Measurements from ENCODE around the gene EDARADD. TPM values are rescaled to one million over a fixed set of nuclear protein-coding genes. Genes with fewer than 3 reads are reported as not detected.
A peak's percentile ranks its signal among the peaks of the same experiment; 100 is the strongest.

Gene EDARADD
- total RNA-seq, 2 experiments from 2014 or later = 1.5 to 1.7 TPM

- Histone ChIP-seq H3K27me3 (ENCODE audit: control insufficient read depth in 1 of 2, insufficient read depth in 2 of 2, low read length in 2 of 2) (peaks cover 7 to 22% of the 10 kb centered on the region in 2 experiments), H3K4me1 (ENCODE audit: insufficient read depth, low read length) (peaks cover 19% of the 10 kb centered on the region), H3K36me3 (ENCODE audit: insufficient read depth, low read length) (no peaks in the 10 kb centered on the region), H3K27ac (ENCODE audit: low read depth in 1 of 2, low read length in 2 of 2) (no peak overlapping the region), H3K4me3 (ENCODE audit: low read length) (no peak overlapping the region), H3K9me3 (ENCODE audit: control insufficient read depth in 1 of 2, insufficient read depth in 1 of 2, low read length in 2 of 2) (no peaks in the 10 kb centered on the region)
- POLR2A ChIA-PET = no interaction called here
- intact Hi-C loops (cut with DNase I, micrococcal nuclease) = no loop called here
- TF ChIP-seq, protein P1, sequence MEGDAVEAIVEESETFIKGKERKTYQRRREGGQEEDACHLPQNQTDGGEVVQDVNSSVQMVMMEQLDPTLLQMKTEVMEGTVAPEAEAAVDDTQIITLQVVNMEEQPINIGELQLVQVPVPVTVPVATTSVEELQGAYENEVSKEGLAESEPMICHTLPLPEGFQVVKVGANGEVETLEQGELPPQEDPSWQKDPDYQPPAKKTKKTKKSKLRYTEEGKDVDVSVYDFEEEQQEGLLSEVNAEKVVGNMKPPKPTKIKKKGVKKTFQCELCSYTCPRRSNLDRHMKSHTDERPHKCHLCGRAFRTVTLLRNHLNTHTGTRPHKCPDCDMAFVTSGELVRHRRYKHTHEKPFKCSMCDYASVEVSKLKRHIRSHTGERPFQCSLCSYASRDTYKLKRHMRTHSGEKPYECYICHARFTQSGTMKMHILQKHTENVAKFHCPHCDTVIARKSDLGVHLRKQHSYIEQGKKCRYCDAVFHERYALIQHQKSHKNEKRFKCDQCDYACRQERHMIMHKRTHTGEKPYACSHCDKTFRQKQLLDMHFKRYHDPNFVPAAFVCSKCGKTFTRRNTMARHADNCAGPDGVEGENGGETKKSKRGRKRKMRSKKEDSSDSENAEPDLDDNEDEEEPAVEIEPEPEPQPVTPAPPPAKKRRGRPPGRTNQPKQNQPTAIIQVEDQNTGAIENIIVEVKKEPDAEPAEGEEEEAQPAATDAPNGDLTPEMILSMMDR (IDR thresholded peaks at IDR 0.05) = no peak
- CTCF ChIA-PET = no interaction called here
- Mint-ChIP-seq H3K9me3 (no peaks in the 10 kb centered on the region), H3K36me3 (ENCODE audit: low read depth) (peaks cover 4% of the 10 kb centered on the region), H3K27me3 (peaks cover 58% of the 10 kb centered on the region), H3K4me3 (peak overlapping the region; percentile 25), H3K27ac (no peak overlapping the region), H3K4me1 (ENCODE audit: low read depth) (peaks cover 40% of the 10 kb centered on the region)
- DNase-seq (no peak), ATAC-seq (ENCODE audit: poor library complexity) (no peak)
These were observed 4.5 kb downstream of the EDARADD start for GRCh38 chr1:236398538-236398937.

DNA sequence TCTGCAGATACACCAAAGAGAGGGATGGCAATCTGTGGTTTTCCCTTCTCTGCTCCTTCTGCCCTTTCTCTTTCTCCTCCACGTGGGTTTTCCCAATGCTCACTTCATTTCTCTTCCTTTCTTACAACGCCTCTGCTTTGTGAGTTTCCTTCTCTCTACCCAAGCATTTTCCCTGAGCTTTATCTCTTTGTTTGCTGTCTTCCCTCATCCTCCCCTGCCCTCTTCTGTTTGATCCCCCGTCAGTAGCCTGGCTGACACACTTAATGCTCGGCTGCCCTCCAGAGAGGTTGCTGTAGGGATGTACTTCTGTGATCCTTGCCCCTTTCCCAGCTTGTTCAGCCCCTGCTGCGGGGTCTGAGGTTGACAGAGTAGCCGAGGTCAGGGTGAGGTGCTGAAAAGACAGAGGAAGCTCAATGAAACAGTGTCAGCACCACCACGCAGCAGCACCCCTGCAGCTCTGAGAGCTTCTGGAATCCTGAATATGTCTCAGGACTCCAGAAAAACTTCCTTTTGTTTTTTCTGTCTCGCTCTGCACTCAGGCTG, 6.0 kb downstream of the EDARADD start:
- POLR2A ChIA-PET = no interaction called here
- peaks cover 7 to 12% of the 10 kb centered on the region in 2 experiments for H3K27me3 ChIP-seq (ENCODE audit: control insufficient read depth in 1 of 2, insufficient read depth in 2 of 2, low read length in 2 of 2)
- Mint-ChIP-seq H3K36me3 (ENCODE audit: low read depth) (no peaks in the 10 kb centered on the region), H3K4me1 (ENCODE audit: low read depth) (peaks cover 25% of the 10 kb centered on the region), H3K27me3 (peaks cover 44% of the 10 kb centered on the region), H3K4me3 (no peak overlapping the region), H3K9me3 (no peaks in the 10 kb centered on the region), H3K27ac (no peak overlapping the region)
- no peaks in the 10 kb centered on the region for H3K36me3 ChIP-seq (ENCODE audit: insufficient read depth, low read length)
- TF ChIP-seq, protein P1 (IDR thresholded peaks at IDR 0.05) = no peak
- H3K9me3 ChIP-seq (ENCODE audit: control insufficient read depth in 1 of 2, insufficient read depth in 1 of 2, low read length in 2 of 2) = no peaks in the 10 kb centered on the region
- ATAC-seq (ENCODE audit: poor library complexity) (no peak), DNase-seq (no peak)
- peaks cover 11% of the 10 kb centered on the region for H3K4me1 ChIP-seq (ENCODE audit: insufficient read depth, low read length)
- intact Hi-C loops (cut with DNase I, micrococcal nuclease) = no loop called here
- H3K27ac ChIP-seq (ENCODE audit: low read depth in 1 of 2, low read length in 2 of 2) = no peak overlapping the region
- H3K4me3 ChIP-seq (ENCODE audit: low read length) = no peak overlapping the region
- CTCF ChIA-PET = no interaction called here

GRCh38 chr1:236401698-236402097, 7.6 kb downstream of the EDARADD start:
- no peak overlapping the region for H3K27ac ChIP-seq (ENCODE audit: low read depth in 1 of 2, low read length in 2 of 2)
- ChIA-PET CTCF (no interaction called here), POLR2A (no interaction called here)
- H3K36me3 Mint-ChIP-seq (ENCODE audit: low read depth) = no peaks in the 10 kb centered on the region
- intact Hi-C loops (cut with DNase I, micrococcal nuclease) = no loop called here
- ATAC-seq (ENCODE audit: poor library complexity) (no peak), DNase-seq (no peak)
- TF ChIP-seq, protein P1 (IDR thresholded peaks at IDR 0.05) = no peak
- no peak overlapping the region for H3K4me3 Mint-ChIP-seq
- peaks cover 41% of the 10 kb centered on the region for H3K27me3 Mint-ChIP-seq
- no peaks in the 10 kb centered on the region for H3K9me3 Mint-ChIP-seq
- peaks cover 6% of the 10 kb centered on the region for H3K4me1 ChIP-seq (ENCODE audit: insufficient read depth, low read length)
- peaks cover 0 to 2% of the 10 kb centered on the region in 2 experiments for H3K27me3 ChIP-seq (ENCODE audit: control insufficient read depth in 1 of 2, insufficient read depth in 2 of 2, low read length in 2 of 2)
- H3K27ac Mint-ChIP-seq = no peak overlapping the region
- H3K4me1 Mint-ChIP-seq (ENCODE audit: low read depth) = peaks cover 15% of the 10 kb centered on the region
- no peaks in the 10 kb centered on the region for H3K9me3 ChIP-seq (ENCODE audit: control insufficient read depth in 1 of 2, insufficient read depth in 1 of 2, low read length in 2 of 2)
- H3K36me3 ChIP-seq (ENCODE audit: insufficient read depth, low read length) = no peaks in the 10 kb centered on the region
- H3K4me3 ChIP-seq (ENCODE audit: low read length) = no peak overlapping the region

Measured in CD4-positive, alpha-beta T cell (primary cell).